SK-N-SH (cell line): ENCODE results near the gene DELE1.

Experiments
- CTCF ChIP-seq: fragments of 200-600 bp; sonication (generic); IDR thresholded peaks from 2 replicates; pipeline ENCODE4 v1.6.1; 2017; ENCODE audit warnings: antibody characterized with exemption, mild to moderate bottlenecking, moderate library complexity
- POLR2AphosphoS5 ChIP-seq: IDR thresholded peaks from 2 replicates; pipeline ENCODE4 v1.6.1; 2012; ENCODE audit warnings: low read depth, low read length
- RCOR1 ChIP-seq: fragments of 150-350 bp; IDR thresholded peaks from 2 replicates; pipeline ENCODE4 v1.6.1; 2017; ENCODE audit warnings: antibody characterized with exemption, low read length
- TAF1 ChIP-seq: IDR thresholded peaks from 2 replicates; pipeline ENCODE4 v1.6.1; 2012; ENCODE audit warnings: low read depth, mild to moderate bottlenecking, low read length, moderate library complexity, borderline replicate concordance

DNA sequence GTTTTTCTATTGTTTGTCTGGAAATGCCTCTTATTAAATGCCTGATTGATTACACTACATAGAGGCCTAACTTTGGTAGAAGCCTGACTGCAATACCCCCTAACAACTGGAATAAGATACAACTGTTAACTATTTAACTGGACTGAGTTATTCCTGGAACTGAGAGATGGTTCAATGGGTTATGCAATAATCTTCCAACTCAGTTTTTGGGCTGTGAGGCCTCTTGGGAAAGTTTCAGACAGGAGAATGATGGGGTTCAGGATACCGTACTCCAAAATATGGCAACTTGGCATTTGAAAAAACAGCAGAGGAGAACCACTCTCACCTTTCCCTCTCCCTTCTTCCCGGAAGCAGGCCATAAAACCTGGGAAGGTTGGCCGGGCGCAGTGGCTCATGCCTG, 26.2 kb upstream of the DELE1 start:
- TF ChIP-seq TAF1, result no peak
- no peak for TF ChIP-seq POLR2AphosphoS5
- no peak for TF ChIP-seq RCOR1
- no peak for TF ChIP-seq CTCF
